ENCODE data around the gene ANO6. TPM values are rescaled to one million over a fixed set of nuclear protein-coding genes. Genes with fewer than 3 reads are reported as not detected.
"Not testable (repeated sequence)": the region's sequence is repeated elsewhere in the genome, so short reads cannot be mapped to it uniquely, and the experiment has no call there.

Gene ANO6, protein sequence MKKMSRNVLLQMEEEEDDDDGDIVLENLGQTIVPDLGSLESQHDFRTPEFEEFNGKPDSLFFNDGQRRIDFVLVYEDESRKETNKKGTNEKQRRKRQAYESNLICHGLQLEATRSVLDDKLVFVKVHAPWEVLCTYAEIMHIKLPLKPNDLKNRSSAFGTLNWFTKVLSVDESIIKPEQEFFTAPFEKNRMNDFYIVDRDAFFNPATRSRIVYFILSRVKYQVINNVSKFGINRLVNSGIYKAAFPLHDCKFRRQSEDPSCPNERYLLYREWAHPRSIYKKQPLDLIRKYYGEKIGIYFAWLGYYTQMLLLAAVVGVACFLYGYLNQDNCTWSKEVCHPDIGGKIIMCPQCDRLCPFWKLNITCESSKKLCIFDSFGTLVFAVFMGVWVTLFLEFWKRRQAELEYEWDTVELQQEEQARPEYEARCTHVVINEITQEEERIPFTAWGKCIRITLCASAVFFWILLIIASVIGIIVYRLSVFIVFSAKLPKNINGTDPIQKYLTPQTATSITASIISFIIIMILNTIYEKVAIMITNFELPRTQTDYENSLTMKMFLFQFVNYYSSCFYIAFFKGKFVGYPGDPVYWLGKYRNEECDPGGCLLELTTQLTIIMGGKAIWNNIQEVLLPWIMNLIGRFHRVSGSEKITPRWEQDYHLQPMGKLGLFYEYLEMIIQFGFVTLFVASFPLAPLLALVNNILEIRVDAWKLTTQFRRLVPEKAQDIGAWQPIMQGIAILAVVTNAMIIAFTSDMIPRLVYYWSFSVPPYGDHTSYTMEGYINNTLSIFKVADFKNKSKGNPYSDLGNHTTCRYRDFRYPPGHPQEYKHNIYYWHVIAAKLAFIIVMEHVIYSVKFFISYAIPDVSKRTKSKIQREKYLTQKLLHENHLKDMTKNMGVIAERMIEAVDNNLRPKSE
- total RNA-seq (2014; rRNA removed; shearing (Covaris generic)): 39.9 and 64.2 TPM in 2 replicates

GRCh38 chr12:45215419-45216229, at the start of gene ANO6:
Gene ANO6 (plus strand): TSS chr12:45216095. CDS start chr12:45216322, 227 bp downstream.
- peak; percentile 88 for DNase-seq (ENCODE audit: low read depth)

DNA sequence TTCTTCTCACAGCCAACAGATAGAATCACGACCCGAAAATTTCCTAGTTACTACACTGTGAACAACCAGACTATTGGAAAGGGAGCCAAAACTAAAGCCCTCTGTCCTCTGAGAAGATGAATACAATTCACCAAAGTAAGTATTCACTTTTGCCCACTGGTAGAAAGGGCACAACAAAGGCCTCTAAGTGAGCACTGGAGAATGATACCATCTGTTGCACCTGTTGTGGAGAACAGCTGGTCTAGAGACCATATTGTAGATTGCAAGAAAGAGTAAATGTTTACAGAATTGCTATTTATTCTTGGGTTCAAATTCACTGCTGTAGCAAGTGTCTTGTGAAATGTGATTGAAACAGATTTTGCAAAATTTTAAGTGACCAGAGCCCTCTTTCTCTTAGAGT, 46.9 kb upstream of the ANO6 start:
- DNase-seq (ENCODE audit: low read depth): no peak

DNA sequence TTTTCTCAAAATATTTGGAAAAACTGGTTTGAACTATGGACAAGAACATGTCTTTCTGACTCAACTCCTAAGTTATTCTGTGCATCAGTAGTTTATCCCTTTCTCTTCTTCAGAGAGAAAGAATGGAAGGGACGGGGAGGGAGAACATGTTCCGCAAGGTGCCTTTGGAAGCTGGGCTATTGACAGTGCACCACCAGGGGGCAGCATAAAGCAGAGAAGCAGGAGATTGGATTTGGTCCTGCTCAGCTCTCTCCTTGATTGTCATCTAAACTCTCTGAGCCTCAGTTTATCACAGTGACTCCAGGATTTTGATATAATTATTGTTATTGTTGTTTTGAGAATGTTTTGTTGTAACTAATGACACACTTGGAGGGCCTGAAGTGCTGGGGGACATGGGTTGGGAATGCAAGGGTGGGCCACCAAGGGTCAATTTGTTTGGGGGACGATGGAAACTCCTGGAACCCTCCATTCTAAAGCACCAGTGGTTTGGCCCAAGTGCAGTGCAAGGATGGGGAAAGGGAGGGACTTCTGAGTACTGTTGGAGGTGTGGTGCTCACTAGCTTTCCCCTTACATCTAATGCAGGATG, 45.3 kb upstream of the ANO6 start:
- peak; percentile 68 for DNase-seq (ENCODE audit: low read depth)

DNA sequence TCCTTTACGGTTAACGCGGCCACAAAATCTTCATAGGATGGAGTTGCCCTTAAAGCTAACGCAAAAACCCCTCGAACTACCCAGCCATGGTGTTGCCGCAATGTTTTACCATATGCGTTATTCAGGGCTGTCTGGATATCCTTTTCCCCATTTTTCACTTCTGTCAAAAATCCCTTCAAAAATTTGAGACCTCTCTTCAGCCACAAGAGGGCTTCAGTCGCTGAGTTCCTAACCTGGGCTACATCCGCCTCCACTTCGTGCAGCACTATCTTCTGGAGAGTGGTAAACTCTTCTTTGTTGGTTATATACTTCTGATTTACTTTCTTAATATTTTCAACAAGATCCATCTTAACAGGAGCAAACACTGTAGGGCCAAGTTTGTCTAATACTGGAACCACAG, 42.6 kb upstream of the ANO6 start:
- not testable (repeated sequence) for DNase-seq (ENCODE audit: low read depth)

DNA sequence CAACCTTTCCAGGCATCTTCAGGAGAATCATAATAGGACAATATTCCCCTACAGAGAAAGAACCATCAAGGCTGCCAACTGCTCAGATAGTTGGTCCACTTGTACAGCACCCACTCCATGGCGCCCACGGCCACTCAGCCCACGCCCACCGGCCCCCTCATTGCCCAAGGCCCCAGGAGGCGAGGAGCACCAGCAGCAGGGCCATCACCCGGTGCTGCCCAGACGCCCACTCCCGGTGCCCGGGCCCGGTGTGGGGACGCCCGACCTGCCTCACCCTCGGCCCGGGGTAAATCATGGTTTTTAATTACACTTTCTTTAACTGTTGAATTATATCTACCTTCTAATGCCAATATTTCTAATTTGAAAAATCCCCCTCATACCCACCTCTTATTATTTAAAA, 41.3 kb upstream of the ANO6 start:
- DNase-seq (ENCODE audit: low read depth): no peak

DNA sequence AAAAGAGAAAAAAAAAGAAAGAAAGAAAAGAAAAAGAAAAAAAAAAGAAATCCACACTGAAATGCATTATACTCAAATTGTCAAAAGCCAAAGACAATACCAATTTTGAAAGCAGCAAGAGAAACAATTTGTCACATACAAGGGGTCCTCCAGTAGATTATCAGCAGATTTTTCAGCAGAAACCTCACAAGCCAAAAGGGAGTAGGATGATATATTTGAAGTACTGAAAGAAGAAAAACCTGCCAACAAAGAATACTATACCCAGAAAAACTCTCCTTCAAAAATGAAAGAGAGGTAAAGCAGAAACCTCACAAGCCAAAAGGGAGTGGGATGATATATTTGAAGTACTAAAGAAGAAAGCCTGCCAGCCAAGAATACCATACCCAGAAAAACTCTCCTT, 37.1 kb upstream of the ANO6 start:
- DNase-seq (ENCODE audit: low read depth): no peak

- DNase-seq (ENCODE audit: low read depth): peak; percentile 16
These were observed 33.4 kb upstream of the ANO6 start for GRCh38 chr12:45182511-45182910.

DNA sequence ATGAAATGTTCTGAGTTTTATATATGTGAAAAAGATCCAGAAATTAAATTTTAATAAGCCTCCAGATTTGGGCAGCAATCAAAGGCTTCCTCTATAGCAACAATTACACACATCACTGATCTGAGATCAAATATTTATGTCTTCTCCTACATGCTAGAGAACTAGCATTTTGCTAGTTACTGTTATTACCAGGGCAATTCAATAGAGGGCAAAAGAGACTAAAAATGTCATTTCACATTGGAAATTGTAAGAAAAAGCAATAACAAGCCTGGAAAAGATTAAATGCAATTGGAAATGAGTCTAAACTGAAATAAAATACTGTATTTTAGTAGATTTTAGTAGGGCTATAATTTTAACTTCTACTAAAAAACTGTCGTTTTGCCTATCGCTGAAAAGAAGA, 32.6 kb upstream of the ANO6 start:
- DNase-seq (ENCODE audit: low read depth): no peak

DNA sequence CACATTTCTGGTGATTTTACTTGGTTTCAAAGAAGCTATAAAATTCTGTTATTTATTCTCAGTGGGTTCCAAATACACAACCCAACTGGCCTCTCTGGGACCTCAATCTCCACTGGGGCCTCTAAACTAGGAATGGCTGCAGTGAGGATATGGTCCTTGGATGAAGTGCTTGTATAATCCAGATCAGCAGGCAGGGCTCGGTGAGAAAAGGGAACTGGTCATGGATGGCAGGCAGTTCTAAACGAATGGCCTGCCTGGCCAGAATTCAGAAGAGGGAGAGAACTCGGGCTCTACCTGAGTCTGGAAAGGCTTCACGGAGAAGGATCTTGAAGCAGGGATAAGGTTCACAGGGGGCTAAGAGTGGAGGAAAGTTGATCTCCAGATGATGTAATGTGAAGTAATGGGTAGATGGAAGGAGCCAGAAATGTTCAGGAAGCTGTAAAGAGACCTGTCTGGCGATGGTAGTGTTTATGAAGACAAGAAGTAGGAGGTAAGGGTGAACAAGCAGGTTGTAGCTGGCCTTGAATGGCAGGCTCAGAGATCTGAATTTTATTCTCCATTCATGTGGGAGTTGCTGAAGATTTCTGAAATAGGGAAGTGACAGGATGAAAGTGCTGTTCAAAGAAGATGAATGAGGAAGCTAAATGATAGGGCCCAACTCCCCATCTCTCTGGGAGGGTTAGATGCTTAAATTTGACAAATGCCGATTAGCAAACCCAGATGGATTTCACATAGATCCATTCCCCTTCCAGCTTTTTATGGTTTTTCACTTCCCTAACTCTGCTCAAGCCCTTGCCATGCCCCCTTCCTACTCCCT, 31.5 kb upstream of the ANO6 start:
- no peak for DNase-seq (ENCODE audit: low read depth)

DNA sequence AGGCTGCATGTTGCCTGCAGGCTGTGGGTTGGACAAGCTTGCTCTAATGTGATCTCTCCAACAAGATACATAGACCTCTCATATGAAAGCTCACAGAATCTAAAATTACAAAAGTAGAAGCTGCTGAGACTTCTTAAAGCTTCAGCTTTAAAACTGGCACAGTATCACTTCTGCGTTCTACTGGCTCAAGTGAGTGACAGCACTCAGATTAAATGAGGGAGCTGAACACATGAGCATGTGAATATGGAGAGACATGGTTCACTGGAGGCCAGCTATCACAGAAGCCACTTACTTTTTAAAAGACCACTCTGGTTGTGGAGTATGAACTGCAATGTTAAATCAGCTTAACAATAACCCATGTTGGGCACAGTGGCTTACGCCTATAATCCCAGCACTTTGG, 29.1 kb upstream of the ANO6 start:
- DNase-seq (ENCODE audit: low read depth): no peak

GRCh38 chr12:45189766-45190403, 26.0 kb upstream of the ANO6 start:
- no peak for DNase-seq (ENCODE audit: low read depth)

DNA sequence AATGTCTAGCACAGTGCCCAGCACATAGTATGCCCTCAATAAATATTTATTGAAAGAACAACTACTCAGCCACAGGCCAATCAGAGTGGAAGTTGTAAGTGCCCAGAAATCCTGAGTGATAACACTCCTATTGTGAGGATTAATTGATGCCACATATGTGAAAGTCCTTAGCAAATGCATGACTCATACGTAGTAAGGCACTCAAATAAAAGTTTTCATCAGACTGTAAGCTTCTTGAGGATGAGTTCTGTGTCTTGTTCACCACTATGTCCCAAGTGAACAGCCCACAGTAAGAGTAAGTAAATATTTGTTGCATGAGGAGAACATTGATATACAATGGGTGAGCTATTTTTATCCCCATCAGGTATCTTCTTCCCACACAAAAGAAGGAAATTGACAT, 24.7 kb upstream of the ANO6 start:
- peak; percentile 44 for DNase-seq (ENCODE audit: low read depth)

DNA sequence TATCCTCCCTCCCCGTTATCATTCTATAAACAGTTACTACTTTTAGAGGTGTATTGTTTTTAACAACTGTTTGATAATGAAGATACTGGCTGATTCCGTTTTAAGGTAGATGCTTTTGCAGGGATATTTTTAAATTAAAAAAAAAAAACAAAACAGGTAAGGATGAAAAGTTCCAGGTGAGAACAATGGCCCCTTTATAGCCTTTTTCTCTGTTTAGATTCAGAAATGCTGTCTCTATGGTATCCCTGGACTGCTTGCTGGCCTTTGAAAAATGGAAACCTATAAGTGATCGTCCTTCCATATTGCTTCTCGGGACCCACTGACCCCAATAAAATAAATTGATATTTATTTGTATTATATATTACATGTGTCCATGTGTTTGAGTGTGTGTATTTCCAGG, 23.2 kb upstream of the ANO6 start:
- no peak for DNase-seq (ENCODE audit: low read depth)

GRCh38 chr12:45200491-45201043, 15.3 kb upstream of the ANO6 start:
- DNase-seq (ENCODE audit: low read depth): no peak

DNA sequence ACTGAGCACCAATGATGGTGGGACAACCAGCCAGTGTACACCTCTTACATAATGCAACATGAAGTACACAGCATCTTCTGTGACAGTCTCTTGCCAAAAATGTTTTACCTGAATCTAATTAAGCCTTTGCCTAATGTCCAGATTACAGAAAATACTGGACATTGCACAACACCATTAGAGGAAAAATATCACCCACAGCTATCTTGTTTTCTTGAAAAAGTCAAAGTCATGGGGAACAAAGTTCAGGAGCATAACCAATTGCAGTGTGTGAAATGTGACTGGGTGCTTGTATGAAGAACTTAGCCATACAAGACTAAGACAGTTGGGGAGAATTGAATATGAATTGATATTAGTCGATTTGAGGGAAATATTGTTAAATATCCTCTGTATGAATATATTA, 12.1 kb upstream of the ANO6 start:
- no peak for DNase-seq (ENCODE audit: low read depth)

- no peak for DNase-seq (ENCODE audit: low read depth)
These were observed 11.1 kb upstream of the ANO6 start for GRCh38 chr12:45204757-45205156.

GRCh38 chr12:45205165-45205825, 10.6 kb upstream of the ANO6 start:
- no peak for DNase-seq (ENCODE audit: low read depth)

GRCh38 chr12:45208604-45209487, 7.0 kb upstream of the ANO6 start:
- peak; percentile 55 for DNase-seq (ENCODE audit: low read depth)

Data from M059J (cell line).